ENCODE results near the gene PFDN1.

Gene PFDN1

DNA sequence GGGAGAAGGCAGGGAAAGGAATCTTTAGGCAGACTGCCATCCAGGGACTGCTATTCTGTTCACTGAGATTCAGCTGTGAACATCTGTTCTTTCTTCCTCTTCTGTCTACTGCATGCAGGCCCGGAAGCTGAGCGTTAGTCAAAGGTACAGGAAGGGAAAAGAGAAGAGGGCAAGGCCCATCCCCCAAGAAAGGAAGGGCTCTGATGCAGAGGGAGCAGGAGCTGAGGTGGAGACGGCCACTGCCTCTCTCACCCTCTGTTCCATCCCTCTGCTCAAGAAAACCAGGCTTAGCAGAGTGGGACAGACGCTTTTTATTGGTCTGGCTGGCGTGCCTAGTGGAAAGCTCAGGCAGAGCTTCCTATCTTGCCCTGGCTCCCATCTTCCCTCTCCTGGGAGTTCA lies 57.6 kb downstream of the PFDN1 start:
- H3K27ac Mint-ChIP-seq: peak overlapping the region; percentile 82
- peaks cover 38% of the 10 kb centered on the region for H3K4me1 Mint-ChIP-seq
- no peaks in the 10 kb centered on the region for H3K27me3 Mint-ChIP-seq
- peaks cover 2% of the 10 kb centered on the region for H3K36me3 Mint-ChIP-seq
- no peak overlapping the region for H3K4me3 Mint-ChIP-seq
- no peaks in the 10 kb centered on the region for H3K9me3 Mint-ChIP-seq

DNA sequence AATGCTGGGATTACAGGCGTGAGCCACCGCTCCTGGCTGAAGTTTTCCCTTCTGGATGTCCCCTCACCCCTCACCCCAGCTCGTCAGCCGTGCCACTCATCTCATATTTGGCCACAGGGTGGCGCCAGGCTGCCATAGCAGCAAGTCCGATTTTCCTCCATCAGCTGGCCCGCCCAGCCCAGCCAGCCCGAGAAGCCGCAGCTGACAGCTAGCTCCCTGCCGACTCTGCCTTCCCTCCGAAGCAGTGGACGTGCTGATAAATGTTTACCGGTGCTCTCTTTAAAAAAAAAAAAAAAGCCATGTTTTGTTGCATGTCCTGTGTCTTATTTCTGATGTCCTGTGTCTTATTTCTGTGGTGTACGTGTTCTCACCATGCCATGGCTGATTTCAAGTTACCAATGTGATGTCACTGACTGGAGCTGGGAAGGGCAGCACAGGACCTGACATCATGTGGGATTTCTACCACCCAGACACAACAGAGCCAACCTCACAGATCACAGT lies 58.3 kb downstream of the PFDN1 start:
- no peaks in the 10 kb centered on the region for H3K27me3 Mint-ChIP-seq
- H3K36me3 Mint-ChIP-seq: no peaks in the 10 kb centered on the region
- H3K27ac Mint-ChIP-seq: no peak overlapping the region
- H3K4me3 Mint-ChIP-seq: no peak overlapping the region
- H3K4me1 Mint-ChIP-seq: peaks cover 30% of the 10 kb centered on the region
- H3K9me3 Mint-ChIP-seq: no peaks in the 10 kb centered on the region

DNA sequence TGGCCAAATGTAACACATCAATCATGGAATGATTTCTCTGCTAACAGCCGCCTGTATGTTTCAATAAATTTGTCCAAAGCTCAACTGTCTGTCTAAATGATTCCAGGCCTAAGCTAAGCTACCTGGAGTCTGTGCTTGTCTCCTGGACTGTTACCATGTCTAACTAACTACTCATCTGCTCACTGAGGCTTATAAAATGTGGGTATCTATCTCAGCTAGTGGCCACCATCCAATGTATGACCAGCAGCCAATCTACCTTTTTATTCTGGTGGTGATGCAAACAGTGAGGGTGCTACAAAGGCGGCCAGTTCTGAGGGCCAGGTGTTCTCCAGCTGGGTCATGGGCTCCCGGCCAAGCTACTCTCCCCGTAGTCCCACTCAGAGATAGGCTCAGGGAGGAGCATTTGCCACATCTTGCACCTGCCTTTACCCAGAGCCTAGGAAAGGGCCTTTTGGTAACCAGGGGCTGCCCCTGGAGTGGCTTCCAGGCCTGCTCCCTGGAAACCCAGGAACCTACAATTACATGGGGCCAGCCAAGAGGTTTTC lies 59.1 kb downstream of the PFDN1 start:
- Mint-ChIP-seq H3K4me1 (peaks cover 23% of the 10 kb centered on the region), H3K36me3 (no peaks in the 10 kb centered on the region), H3K27me3 (no peaks in the 10 kb centered on the region), H3K9me3 (no peaks in the 10 kb centered on the region), H3K27ac (no peak overlapping the region), H3K4me3 (no peak overlapping the region)

DNA sequence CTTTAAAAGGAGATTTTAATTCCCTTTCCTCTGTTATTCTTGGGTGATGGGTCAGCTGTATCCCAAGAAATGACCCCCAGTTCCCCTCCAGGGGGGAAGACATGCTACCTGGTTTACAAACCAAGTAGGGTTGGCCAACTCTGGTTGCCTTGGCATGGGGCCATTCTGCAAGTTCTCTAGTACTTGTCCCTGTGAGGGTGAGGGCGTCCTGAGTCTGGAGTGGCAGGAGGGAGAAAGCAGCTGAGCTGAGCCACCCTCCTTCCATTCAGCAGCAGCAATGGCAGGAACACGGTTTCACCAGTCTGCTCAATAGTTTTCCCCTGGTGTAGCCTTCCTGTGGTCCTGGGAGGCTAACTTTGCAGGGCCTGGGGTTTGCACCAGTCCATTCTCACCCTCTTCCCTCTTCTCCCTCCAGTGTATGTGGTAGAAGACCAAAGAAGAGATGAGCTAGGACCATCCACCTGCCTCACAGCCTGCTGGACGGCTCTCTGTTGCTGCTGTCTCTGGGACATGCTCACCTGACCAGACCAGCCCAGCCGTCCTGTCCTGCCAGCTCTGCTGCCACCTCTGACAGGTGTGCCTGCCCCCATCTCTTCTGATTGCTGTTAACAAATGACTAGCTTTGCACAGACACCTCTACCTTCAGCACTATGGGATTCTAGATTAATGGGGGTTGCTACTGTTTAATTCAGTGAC lies 59.9 kb downstream of the PFDN1 start:
- no peaks in the 10 kb centered on the region for H3K27me3 Mint-ChIP-seq
- H3K36me3 Mint-ChIP-seq: no peaks in the 10 kb centered on the region
- H3K4me3 Mint-ChIP-seq: no peak overlapping the region
- no peak overlapping the region for H3K27ac Mint-ChIP-seq
- no peaks in the 10 kb centered on the region for H3K9me3 Mint-ChIP-seq
- peaks cover 23% of the 10 kb centered on the region for H3K4me1 Mint-ChIP-seq

DNA sequence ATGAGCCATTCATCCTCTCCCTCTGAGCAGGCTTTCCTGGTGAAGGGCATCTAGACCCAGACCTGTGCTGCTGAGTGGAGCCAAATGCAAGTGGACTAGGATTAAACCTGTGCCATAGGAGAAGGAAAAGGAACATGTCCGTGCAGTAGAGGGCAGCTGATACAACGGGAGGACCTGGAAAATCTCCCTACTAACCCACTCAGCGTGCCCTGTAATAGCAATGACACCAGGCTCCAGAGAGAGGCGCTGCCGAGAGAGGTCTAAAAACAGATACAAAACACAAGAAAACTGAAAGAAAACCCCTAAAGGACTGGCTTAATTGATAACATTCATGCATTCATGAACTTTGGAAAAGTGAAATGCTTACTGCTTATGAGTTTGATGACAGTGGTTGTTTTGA lies 60.8 kb downstream of the PFDN1 start:
- no peaks in the 10 kb centered on the region for H3K36me3 Mint-ChIP-seq
- H3K4me3 Mint-ChIP-seq: no peak overlapping the region
- no peak overlapping the region for H3K27ac Mint-ChIP-seq
- peaks cover 23% of the 10 kb centered on the region for H3K4me1 Mint-ChIP-seq
- H3K27me3 Mint-ChIP-seq: no peaks in the 10 kb centered on the region
- no peaks in the 10 kb centered on the region for H3K9me3 Mint-ChIP-seq

DNA sequence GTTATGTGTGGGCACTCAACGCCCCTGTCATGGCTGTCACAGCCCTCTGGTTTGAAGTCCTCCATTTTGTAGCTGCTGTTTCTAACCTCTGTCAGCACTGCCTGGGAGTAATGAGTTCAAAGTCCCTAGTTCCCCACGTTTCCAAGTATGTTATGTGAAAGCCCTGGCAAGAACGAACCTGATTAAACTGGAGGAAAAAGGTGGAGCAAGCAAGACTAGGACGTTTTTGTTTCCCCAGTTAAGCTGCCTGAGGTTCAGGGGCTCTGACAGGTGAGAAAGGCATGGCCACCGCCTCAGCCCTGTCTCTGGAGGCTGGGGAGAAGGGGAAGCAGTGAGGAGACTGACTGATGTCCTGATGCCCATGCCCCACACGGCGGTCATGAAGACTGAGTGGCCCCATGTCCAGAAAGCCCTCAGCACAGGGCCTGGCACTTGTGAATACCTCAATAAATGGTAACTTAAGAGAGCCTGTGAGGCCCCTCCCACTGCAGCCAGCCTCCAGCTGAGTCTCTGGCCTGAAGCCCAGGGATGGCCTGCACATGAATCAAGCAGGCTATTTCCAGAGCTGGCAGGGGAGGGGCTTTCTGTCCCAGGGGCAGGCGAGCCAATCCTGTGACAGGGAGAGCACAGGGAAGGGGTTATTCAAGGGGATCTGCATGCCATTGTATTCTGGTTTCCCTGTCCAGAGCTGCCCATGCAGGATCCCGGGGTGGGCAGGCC lies 61.8 kb downstream of the PFDN1 start:
- H3K4me1 Mint-ChIP-seq: peaks cover 16% of the 10 kb centered on the region
- H3K9me3 Mint-ChIP-seq: no peaks in the 10 kb centered on the region
- no peak overlapping the region for H3K27ac Mint-ChIP-seq
- no peak overlapping the region for H3K4me3 Mint-ChIP-seq
- no peaks in the 10 kb centered on the region for H3K36me3 Mint-ChIP-seq
- H3K27me3 Mint-ChIP-seq: no peaks in the 10 kb centered on the region

DNA sequence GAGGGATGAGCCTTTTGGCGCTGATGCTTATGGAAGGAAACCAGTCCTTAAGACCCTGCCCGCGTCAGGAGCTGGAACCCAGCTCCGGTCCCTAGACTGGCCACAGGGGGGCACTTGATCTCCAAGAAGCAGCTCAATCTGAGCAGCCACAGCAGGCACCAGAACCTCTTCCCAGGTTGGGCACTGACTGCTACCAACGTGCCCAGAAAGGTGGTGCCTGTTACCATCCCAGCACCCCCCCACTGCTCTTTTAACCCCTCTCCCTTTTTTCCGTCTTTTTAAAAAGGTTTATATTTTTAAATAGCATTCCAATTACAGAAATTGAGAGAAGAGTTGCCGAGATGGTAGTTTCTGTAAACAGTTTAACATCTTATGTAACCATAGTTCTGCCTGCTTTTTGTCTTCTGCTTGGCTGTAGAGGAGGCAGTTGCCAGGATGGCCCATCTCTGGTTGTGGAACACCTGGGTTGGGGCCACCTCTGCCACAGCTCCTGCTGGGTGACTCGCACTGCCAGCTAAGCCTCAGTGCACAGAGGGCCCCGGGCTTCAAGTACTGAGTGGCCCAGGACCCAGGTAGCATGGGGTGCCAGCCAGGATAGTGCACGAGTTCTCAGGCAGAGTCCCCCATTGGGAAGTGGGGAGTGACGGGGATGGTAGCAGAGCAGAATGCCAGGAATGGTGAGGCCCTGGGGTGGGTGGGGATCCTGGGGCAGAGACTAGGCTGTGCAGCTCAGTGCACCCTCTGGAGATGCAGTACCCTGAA lies 62.8 kb downstream of the PFDN1 start:
- Mint-ChIP-seq H3K36me3 (no peaks in the 10 kb centered on the region), H3K4me3 (no peak overlapping the region), H3K9me3 (no peaks in the 10 kb centered on the region), H3K4me1 (peaks cover 8% of the 10 kb centered on the region), H3K27me3 (no peaks in the 10 kb centered on the region), H3K27ac (no peak overlapping the region)

DNA sequence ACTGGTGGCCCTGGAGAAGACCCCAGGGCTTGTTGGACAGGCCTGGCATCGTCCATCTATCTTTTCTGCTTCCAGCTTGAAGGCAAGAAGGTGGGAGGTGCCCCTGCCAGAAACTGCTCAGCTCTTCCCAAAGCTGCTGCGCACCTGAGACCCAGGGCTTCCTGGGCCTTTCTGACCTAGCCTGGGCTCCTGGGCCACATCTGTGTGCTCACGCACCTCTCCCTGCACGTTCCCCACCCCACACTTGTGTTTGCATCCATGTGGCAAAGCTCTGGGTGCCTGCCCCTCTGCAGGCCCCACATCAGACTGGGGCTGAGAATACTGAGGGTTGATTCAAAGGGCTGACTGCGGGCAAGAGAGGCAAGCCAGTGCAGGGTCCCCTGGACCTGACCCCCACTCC lies 63.4 kb downstream of the PFDN1 start:
- no peaks in the 10 kb centered on the region for H3K9me3 Mint-ChIP-seq
- no peak overlapping the region for H3K27ac Mint-ChIP-seq
- peaks cover 1% of the 10 kb centered on the region for H3K4me1 Mint-ChIP-seq
- H3K27me3 Mint-ChIP-seq: no peaks in the 10 kb centered on the region
- no peak overlapping the region for H3K4me3 Mint-ChIP-seq
- H3K36me3 Mint-ChIP-seq: no peaks in the 10 kb centered on the region

DNA sequence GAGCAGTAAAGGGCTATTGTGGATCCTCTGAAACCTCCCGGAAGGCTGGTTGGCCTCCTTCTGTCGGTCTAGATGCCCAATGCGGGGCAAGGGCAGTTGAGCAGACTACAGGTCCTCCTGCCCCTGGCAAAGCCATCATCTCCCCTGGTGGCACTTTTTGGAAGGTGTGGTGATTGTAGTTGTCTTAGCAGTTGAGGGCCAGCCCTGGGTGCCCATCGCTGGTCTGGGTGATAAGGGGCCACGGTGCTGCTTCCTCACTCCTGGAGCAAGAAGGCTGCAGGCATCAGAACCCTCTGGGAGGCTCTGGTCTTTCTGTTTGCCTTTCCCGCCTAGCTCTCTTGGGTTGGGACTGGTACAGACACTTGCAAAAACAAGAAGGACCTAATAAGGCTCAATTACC lies 64.1 kb downstream of the PFDN1 start:
- H3K36me3 Mint-ChIP-seq: no peaks in the 10 kb centered on the region
- H3K27me3 Mint-ChIP-seq: no peaks in the 10 kb centered on the region
- H3K4me1 Mint-ChIP-seq: no peaks in the 10 kb centered on the region
- H3K27ac Mint-ChIP-seq: no peak overlapping the region
- H3K4me3 Mint-ChIP-seq: no peak overlapping the region
- no peaks in the 10 kb centered on the region for H3K9me3 Mint-ChIP-seq

DNA sequence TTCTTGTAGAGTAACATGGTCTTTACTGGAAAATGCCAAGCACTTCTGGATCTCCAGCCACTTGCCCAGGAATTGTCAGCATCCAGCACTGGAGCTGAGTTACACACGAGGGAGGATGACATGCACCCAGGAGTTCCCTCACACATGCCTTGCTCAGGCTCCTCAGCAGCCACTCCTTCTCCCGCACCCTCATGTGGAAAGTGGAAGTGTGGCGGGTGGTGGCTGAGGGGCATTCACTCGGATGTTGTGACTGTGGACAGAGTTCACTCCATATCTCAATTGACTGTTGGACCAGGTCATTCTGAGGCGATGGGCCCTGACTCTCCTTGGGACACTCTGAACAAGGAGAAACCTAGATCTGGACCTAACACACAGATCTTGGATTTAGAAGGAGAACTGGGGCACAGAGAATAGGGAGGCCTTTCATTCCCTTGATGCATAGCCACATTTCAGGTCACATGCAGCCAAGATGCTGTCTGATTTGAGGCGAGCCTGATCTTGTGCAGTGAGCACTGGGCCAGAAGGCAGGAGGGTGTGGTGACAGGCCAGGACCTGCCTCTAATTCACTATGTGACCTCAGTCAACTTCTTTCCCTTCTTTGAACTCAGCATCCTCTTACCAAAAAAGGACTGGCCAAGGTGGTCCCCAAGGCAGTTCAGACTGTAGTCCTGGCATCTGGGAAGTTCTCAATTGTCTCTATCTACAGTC lies 65.9 kb downstream of the PFDN1 start:
- H3K4me3 Mint-ChIP-seq: no peak overlapping the region
- no peaks in the 10 kb centered on the region for H3K4me1 Mint-ChIP-seq
- H3K9me3 Mint-ChIP-seq: no peaks in the 10 kb centered on the region
- H3K27me3 Mint-ChIP-seq: no peaks in the 10 kb centered on the region
- no peak overlapping the region for H3K27ac Mint-ChIP-seq
- no peaks in the 10 kb centered on the region for H3K36me3 Mint-ChIP-seq

DNA sequence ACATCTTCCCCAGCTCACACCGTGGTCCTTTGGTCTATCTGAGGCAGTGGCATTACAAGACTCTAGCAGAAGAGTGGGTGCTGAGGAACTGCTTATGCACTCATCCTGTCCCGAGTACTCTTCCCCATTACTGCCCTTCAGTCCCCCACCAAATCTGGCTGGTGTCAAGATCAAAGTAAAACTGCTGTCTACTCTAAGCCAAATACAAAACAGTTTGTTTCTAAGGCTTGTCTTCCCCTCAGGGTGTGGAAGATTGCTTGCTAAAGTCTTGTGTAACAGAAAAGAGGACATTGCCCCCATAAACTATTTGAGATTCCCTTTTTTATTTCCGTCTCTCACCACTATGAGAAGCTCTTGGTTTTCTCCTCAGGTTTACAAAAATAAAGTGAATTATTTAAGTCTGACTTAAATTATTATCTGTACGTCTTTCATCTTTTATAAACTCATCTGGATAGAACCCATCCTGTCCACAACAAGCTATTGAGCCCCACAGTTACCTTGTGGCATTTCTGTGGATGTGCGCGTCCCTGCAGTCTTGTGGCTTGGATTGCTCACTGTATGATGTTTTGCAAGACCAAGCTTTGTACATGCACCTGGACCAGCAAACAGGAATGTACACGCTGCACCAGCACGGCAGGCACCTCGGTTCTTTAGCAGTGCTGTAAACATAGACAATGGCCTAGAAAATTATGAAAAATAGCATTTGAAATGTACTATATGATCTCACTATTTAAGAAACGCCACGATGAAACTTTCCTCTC lies 66.9 kb downstream of the PFDN1 start:
- H3K36me3 Mint-ChIP-seq: no peaks in the 10 kb centered on the region
- H3K27me3 Mint-ChIP-seq: no peaks in the 10 kb centered on the region
- H3K4me3 Mint-ChIP-seq: no peak overlapping the region
- H3K9me3 Mint-ChIP-seq: no peaks in the 10 kb centered on the region
- no peaks in the 10 kb centered on the region for H3K4me1 Mint-ChIP-seq
- no peak overlapping the region for H3K27ac Mint-ChIP-seq

DNA sequence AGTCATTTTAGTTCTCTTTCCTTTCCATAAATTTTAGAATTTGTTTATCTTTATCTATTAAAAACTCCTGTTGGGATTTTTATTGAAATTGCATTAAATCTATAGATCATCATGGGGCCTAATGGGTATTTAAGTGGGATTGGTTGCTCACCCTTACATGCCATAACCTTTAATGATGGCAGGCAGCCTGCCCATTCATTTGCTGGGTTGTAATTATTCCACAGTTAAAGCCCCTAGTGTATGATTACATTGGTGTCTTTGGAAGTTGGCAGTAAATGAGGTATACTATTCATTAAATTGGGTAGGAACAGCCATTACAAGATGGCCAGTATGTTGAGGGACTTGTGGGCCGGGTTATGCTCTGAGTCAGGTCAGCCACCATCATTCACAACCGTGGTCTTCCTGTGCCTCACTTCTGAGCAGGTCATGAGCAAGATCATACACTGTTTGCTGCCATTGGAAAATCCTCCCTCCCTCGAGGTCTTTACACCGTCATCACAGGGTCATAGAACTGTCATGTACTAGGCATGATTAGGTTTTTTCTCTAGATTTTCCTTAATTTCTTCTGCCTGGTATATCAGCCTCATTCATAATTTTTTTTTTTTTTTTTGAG lies 68.4 kb downstream of the PFDN1 start:
- no peaks in the 10 kb centered on the region for H3K9me3 Mint-ChIP-seq
- no peak overlapping the region for H3K4me3 Mint-ChIP-seq
- H3K4me1 Mint-ChIP-seq: no peaks in the 10 kb centered on the region
- H3K27me3 Mint-ChIP-seq: no peaks in the 10 kb centered on the region
- no peak overlapping the region for H3K27ac Mint-ChIP-seq
- H3K36me3 Mint-ChIP-seq: no peaks in the 10 kb centered on the region

DNA sequence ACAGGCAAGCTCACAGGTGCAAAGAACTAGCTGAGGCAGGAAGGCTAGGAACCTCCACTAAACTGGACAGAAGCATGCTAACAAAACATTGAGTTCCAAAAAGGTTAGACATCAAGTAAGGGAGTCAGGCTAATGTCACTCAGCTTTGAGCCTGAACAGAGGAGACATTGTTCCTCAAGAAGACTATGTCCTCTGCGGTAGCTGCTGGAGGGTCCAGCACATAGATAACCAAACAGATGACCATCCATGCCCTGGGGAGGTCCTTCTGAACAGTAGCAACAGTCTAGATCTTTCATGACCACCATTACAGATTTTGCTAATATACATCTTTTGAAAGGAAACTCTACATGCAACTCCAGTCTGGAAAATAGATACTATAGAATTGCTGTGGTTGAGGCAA lies 70.2 kb downstream of the PFDN1 start:
- H3K27me3 Mint-ChIP-seq: no peaks in the 10 kb centered on the region
- H3K27ac Mint-ChIP-seq: no peak overlapping the region
- no peaks in the 10 kb centered on the region for H3K9me3 Mint-ChIP-seq
- H3K4me3 Mint-ChIP-seq: no peak overlapping the region
- no peaks in the 10 kb centered on the region for H3K4me1 Mint-ChIP-seq
- H3K36me3 Mint-ChIP-seq: no peaks in the 10 kb centered on the region

DNA sequence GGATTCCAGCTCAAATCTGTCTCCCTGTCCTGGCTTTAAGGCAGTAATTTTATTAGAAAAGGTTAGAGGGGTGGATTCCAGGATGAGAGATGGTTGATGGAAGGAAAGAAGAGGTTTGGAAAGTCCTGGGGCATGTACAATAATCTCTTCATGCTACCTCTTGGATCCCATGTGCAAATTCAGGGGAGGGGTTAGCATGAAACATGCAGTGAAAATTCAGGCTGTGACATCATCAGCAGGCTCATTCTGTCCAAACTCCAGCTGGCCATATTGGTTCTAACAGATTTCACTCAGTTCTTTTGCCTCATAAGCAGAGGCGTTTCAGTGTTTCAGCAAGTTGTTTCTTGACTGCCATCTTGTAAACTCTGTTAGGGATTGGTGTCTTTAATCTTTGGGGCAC lies 72.5 kb downstream of the PFDN1 start:
- Mint-ChIP-seq H3K4me1 (no peaks in the 10 kb centered on the region), H3K27me3 (no peaks in the 10 kb centered on the region), H3K36me3 (no peaks in the 10 kb centered on the region), H3K27ac (no peak overlapping the region), H3K9me3 (no peaks in the 10 kb centered on the region), H3K4me3 (no peak overlapping the region)
